Endothelial cell of umbilical vein (primary cell): ENCODE measurements around the gene CDS2. TPM values are rescaled to one million over a fixed set of nuclear protein-coding genes. Genes with fewer than 3 reads are reported as not detected.

Source experiments
- BruUV-seq: library from RNA; stranded (reverse); fragments of 400-500 nt; replicated peaks from 2 replicates; lab custom pipeline; 2021; lab: Mats Ljungman, UMichigan
- CTCF ChIA-PET: fragments of 300-600, 350-600 bp; sonication (Branson Sonifier 250); formaldehyde crosslinking; loops from one replicate; lab custom pipeline; 2021; ENCODE audit warnings: antibody characterized with exemption, inconsistent platforms; lab: Charles Lee
- POLR2A ChIA-PET: fragments of 300-600, 350-600 bp; sonication (Branson Sonifier 250); formaldehyde crosslinking; loops from one replicate; lab custom pipeline; 2021; ENCODE audit warnings: antibody characterized with exemption, inconsistent platforms; lab: Charles Lee
- DNase-seq: peaks from one replicate; pipeline ENCODE4 v3.0.0-alpha.2; 2011; ENCODE audit warnings: low read depth, low spot score
- FAIRE-seq: peaks from 2 replicates; lab custom pipeline; 2011; peaks lifted over from hg19 to GRCh38; lab: Jason Lieb, UNC
- H2AFZ ChIP-seq: 2 replicates; pipeline ENCODE4 v1.6.0; 2012; ENCODE audit warnings: low read depth, low read length, control low read depth, inconsistent platforms
- H3K27ac ChIP-seq: 2 replicates; pipeline ENCODE4 v1.5.1; 2011; ENCODE audit warnings: low read depth, mild to moderate bottlenecking, control low read depth, low read length, moderate library complexity; ENCODE audit not compliant: insufficient read depth
- H3K27me3 ChIP-seq, 2 experiments: 2 replicates each; pipeline versions ENCODE4 v1.6.0 to v1.6.1; 2011; ENCODE audit warnings: low read length in 2 of 2, mixed read lengths in 1 of 2; ENCODE audit not compliant: control insufficient read depth in 2 of 2, insufficient read depth in 2 of 2
- H3K36me3 ChIP-seq, 2 experiments: 2 replicates in 1 of 2; 3 replicates in 1 of 2; pipeline ENCODE4 v1.5.1; 2011; ENCODE audit warnings: low read length in 2 of 2, mild to moderate bottlenecking in 1 of 2, moderate library complexity in 1 of 2; ENCODE audit not compliant: control insufficient read depth in 2 of 2, insufficient read depth in 2 of 2; ENCODE audit errors: extremely low read depth in 1 of 2
- H3K4me1 ChIP-seq: 3 replicates; pipeline ENCODE4 v1.5.1; 2011; ENCODE audit warnings: mild to moderate bottlenecking, low read length; ENCODE audit not compliant: control insufficient read depth, insufficient read depth; ENCODE audit errors: extremely low read depth
- H3K4me2 ChIP-seq: 2 replicates; pipeline ENCODE4 v1.6.1; 2011; ENCODE audit warnings: low read length, control low read depth, mixed read lengths; ENCODE audit not compliant: insufficient read depth
- H3K4me3 ChIP-seq, 3 experiments: fragments of 200-600 bp in 1 of 3; sonication (generic), shearing (Covaris generic) in 1 of 3; replicated peaks in 1 of 3; 2 replicates each; pipeline ENCODE4 v1.5.1; 2011 to 2016; ENCODE audit warnings: control low read depth in 3 of 3, low read length in 3 of 3, mild to moderate bottlenecking in 2 of 3, inconsistent platforms in 1 of 3, low read depth in 1 of 3, moderate library complexity in 1 of 3; ENCODE audit not compliant: insufficient read depth in 1 of 3
- H3K79me2 ChIP-seq: 2 replicates; pipeline ENCODE4 v1.6.0; 2012; ENCODE audit warnings: low read length, inconsistent platforms; ENCODE audit not compliant: control insufficient read depth, insufficient read depth
- H3K9ac ChIP-seq: replicated peaks from 2 replicates; pipeline ENCODE3; 2011; ENCODE audit warnings: low read length, control low read depth; ENCODE audit not compliant: insufficient read depth; ENCODE audit errors: extremely low read depth
- H3K9me1 ChIP-seq: replicated peaks from 3 replicates; pipeline ENCODE4 v1.6.0; 2011; ENCODE audit warnings: mild to moderate bottlenecking, low read length; ENCODE audit not compliant: control insufficient read depth, insufficient read depth; ENCODE audit errors: extremely low read depth
- H3K9me3 ChIP-seq: replicated peaks from 2 replicates; pipeline ENCODE4 v1.5.1; 2012; ENCODE audit warnings: low read length, inconsistent platforms; ENCODE audit not compliant: control insufficient read depth, insufficient read depth
- H4K20me1 ChIP-seq: replicated peaks from 2 replicates; pipeline ENCODE3; 2011; ENCODE audit warnings: mild to moderate bottlenecking, low read length; ENCODE audit not compliant: control insufficient read depth, insufficient read depth; ENCODE audit errors: extremely low read depth
- EZH2 ChIP-seq: IDR thresholded peaks from 2 replicates; pipeline ENCODE4 v1.6.1; 2012; ENCODE audit warnings: borderline replicate concordance, low read depth, mild to moderate bottlenecking, moderate library complexity, low read length, inconsistent platforms; ENCODE audit not compliant: severe bottlenecking
- FOS ChIP-seq: IDR thresholded peaks from 2 replicates; pipeline ENCODE4 v1.6.1; 2011; ENCODE audit warnings: mild to moderate bottlenecking, low read length, moderate library complexity, borderline replicate concordance; ENCODE audit not compliant: insufficient read depth
- GATA2 ChIP-seq: IDR thresholded peaks from 2 replicates; pipeline ENCODE4 v1.7.0; 2011; ENCODE audit warnings: low read depth, mild to moderate bottlenecking, moderate library complexity, mixed read lengths, low read length; ENCODE audit not compliant: insufficient read length, insufficient read depth
- JUN ChIP-seq: IDR thresholded peaks from 2 replicates; pipeline ENCODE4 v1.6.1; 2011; ENCODE audit warnings: borderline replicate concordance, low read depth; ENCODE audit not compliant: insufficient read length, insufficient read depth
- MYC ChIP-seq: IDR thresholded peaks from one replicate; pipeline ENCODE4 v1.6.1; 2011; ENCODE audit warnings: mild to moderate bottlenecking, low read depth, low read length
- POLR2A ChIP-seq: IDR thresholded peaks from 2 replicates; pipeline ENCODE4 v1.6.1; 2012; ENCODE audit warnings: low read depth, mild to moderate bottlenecking, control low read depth, low read length
- POLR2AphosphoS5 ChIP-seq: IDR thresholded peaks from 2 replicates; pipeline ENCODE4 v1.6.1; 2012; ENCODE audit warnings: low read depth, mild to moderate bottlenecking, control low read depth, low read length, moderate library complexity; ENCODE audit not compliant: insufficient read depth
- dilution Hi-C: fragments of 300-500 bp; cut with MboI; formaldehyde crosslinking; loops from one replicate; pipeline ENCODE4 v1.15.0; 2019; ENCODE audit warnings: low sequenced_read_pairs; ENCODE audit not compliant: extremely low pct_ligation_motif_present
- intact Hi-C: fragments of 100-400 bp; cut with micrococcal nuclease; formaldehyde crosslinking; loops from one replicate; pipeline ENCODE4 v1.10.0; 2022
- polyA plus RNA-seq, 4 experiments: library from polyadenylated mRNA; depleted of rRNA in 3 of 4; stranded (reverse) in 3 of 4; unstranded in 1 of 4; fragments of >200 nt; gene quantifications; 2 replicates each; pipeline versions ENCODE4 v1.2.1 to v1.2.3, GENCODE V29; 2011 to 2012; ENCODE audit warnings: missing spikeins in 1 of 4
- total RNA-seq: library from RNA; stranded (reverse); gene quantifications from 2 replicates; pipeline ENCODE4 v1.2.3, GENCODE V29; 2021
- TF ChIP-seq, protein P1 (sequence below), 2 donors: IDR thresholded peaks; 1 replicate in 1 of 2; 2 replicates in 1 of 2; pipeline ENCODE4 v1.5.1; 2011; ENCODE audit warnings: low read length in 2 of 2, mild to moderate bottlenecking in 2 of 2, moderate library complexity in 2 of 2, control low read depth in 1 of 2, inconsistent platforms in 1 of 2, low read depth in 1 of 2; ENCODE audit not compliant: insufficient read depth in 1 of 2; ENCODE audit errors: extremely low read depth in 1 of 2
- TF ChIP-seq, protein P2 (sequence below): IDR thresholded peaks from 2 replicates; pipeline ENCODE4 v1.6.1; 2011; ENCODE audit not compliant: insufficient read depth, insufficient read length

The CDS2 gene
- total and polyA plus RNA-seq, 2 donors (not counting 3 experiments of a cell fraction or from before 2014, with no cell fraction given), result 47.0 to 49.0 TPM

DNA sequence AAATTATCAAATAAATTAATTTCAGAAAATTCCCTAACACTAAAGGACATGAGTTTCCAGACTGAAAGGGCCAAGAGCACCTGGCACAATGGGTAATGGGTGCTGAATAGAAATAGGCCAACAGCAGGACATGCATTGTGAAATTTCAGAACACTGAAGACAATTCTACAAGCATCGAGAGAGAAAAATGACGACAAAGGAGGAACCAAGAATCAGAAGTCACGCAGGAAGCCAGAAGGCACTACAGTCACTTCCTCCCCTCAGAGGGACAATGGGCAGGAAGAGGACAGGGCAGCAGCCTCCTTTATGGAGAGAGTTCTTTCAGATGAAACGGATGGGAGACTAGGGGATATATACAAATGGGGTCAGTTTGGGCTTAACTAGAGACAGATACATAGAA lies 36.6 kb upstream of the CDS2 start:
- Histone ChIP-seq H3K4me3 (peak overlapping the region in 1 of 3 experiments; percentile 26), H3K9me3 (no peaks in the 10 kb centered on the region), H3K27ac (peak overlapping the region; percentile 88), H3K27me3 (no peaks in the 10 kb centered on the region), H3K79me2 (no peaks in the 10 kb centered on the region), H3K4me1 (peaks cover 13% of the 10 kb centered on the region), H3K4me2 (peak overlapping the region; percentile 89), H3K36me3 (no peaks in the 10 kb centered on the region), H2AFZ (peak overlapping the region; percentile 90), H4K20me1 (no peaks in the 10 kb centered on the region), H3K9ac (peak overlapping the region; percentile 60), H3K9me1 (no peaks in the 10 kb centered on the region)
- intact Hi-C loops, result no loop called here
- POLR2A ChIA-PET, result no interaction called here
- CTCF ChIA-PET, result no interaction called here
- FAIRE-seq, result peak; percentile 94
- TF ChIP-seq, protein P1, sequence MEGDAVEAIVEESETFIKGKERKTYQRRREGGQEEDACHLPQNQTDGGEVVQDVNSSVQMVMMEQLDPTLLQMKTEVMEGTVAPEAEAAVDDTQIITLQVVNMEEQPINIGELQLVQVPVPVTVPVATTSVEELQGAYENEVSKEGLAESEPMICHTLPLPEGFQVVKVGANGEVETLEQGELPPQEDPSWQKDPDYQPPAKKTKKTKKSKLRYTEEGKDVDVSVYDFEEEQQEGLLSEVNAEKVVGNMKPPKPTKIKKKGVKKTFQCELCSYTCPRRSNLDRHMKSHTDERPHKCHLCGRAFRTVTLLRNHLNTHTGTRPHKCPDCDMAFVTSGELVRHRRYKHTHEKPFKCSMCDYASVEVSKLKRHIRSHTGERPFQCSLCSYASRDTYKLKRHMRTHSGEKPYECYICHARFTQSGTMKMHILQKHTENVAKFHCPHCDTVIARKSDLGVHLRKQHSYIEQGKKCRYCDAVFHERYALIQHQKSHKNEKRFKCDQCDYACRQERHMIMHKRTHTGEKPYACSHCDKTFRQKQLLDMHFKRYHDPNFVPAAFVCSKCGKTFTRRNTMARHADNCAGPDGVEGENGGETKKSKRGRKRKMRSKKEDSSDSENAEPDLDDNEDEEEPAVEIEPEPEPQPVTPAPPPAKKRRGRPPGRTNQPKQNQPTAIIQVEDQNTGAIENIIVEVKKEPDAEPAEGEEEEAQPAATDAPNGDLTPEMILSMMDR (IDR thresholded peaks at IDR 0.05; ENCODE audit: extremely low read depth in 1 of 2, insufficient read depth in 1 of 2, low read depth in 1 of 2, low read length in 2 of 2), result no peak
- TF ChIP-seq EZH2 (no peak), POLR2AphosphoS5 (peak; percentile 26), GATA2 (no peak), JUN (peak; percentile 17), POLR2A (no peak), MYC (no peak), FOS (no peak)
- TF ChIP-seq, protein P2, sequence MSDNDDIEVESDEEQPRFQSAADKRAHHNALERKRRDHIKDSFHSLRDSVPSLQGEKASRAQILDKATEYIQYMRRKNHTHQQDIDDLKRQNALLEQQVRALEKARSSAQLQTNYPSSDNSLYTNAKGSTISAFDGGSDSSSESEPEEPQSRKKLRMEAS, result no peak
- dilution Hi-C loops, result no loop called here
- BruUV-seq, result no TSS peak
- DNase-seq, result peak; percentile 44
